CD14-positive monocyte (primary cell): ENCODE measurements around the gene COL4A2. TPM values are rescaled to one million over a fixed set of nuclear protein-coding genes. Genes with fewer than 3 reads are reported as not detected.
A peak's percentile ranks its signal among the peaks of the same experiment; 100 is the strongest.

Experiments used
- DNase-seq, 3 donors: peaks; one replicate each; pipeline ENCODE4 v3.0.0-alpha.2; 2011 to 2022
- H2AFZ ChIP-seq: 2 replicates; pipeline ENCODE4 v1.6.0; 2012; ENCODE audit warnings: mild to moderate bottlenecking, low read depth, low read length, inconsistent platforms; ENCODE audit not compliant: insufficient read depth, poor library complexity, severe bottlenecking
- H3K27ac ChIP-seq, 2 donors: 1 replicate in 1 of 2; 2 replicates in 1 of 2; pipeline ENCODE4 v1.5.1; 2012 to 2013; ENCODE audit warnings: low read length in 2 of 2, control low read depth in 1 of 2, inconsistent platforms in 1 of 2, low read depth in 1 of 2, mild to moderate bottlenecking in 1 of 2
- H3K27me3 ChIP-seq, 2 donors: one replicate each; pipeline versions ENCODE4 v1.6.0 to v1.6.1; 2011 to 2013; ENCODE audit warnings: low read length in 2 of 2; ENCODE audit not compliant: control insufficient read depth in 2 of 2, insufficient read depth in 2 of 2
- H3K36me3 ChIP-seq, 2 donors: replicated peaks in 1 of 2; 1 replicate in 1 of 2; 2 replicates in 1 of 2; pipeline versions ENCODE4 v1.5.1 to v1.6.1; 2012 to 2013; ENCODE audit warnings: low read length in 2 of 2, control low read depth in 1 of 2, inconsistent platforms in 1 of 2, mild to moderate bottlenecking in 1 of 2; ENCODE audit not compliant: insufficient read depth in 2 of 2, control insufficient read depth in 1 of 2
- H3K4me1 ChIP-seq, 2 donors: 1 replicate in 1 of 2; 2 replicates in 1 of 2; pipeline versions ENCODE4 v1.5.1 to v1.6.1; 2012 to 2013; ENCODE audit warnings: low read length in 2 of 2, control low read depth in 1 of 2, inconsistent platforms in 1 of 2, mild to moderate bottlenecking in 1 of 2, moderate library complexity in 1 of 2; ENCODE audit not compliant: insufficient read depth in 2 of 2, control insufficient read depth in 1 of 2
- H3K4me2 ChIP-seq: replicated peaks from 2 replicates; pipeline ENCODE3; 2012; ENCODE audit warnings: low read length, moderate library complexity, mild to moderate bottlenecking; ENCODE audit not compliant: poor library complexity, severe bottlenecking; ENCODE audit errors: extremely low read depth
- H3K4me3 ChIP-seq, 3 experiments: fragments of 200-600 bp in 1 of 3; sonication (generic) in 1 of 3; replicated peaks in 1 of 3; 1 replicate in 2 of 3; 2 replicates in 1 of 3; pipeline ENCODE4 v1.5.1; 2011 to 2013; ENCODE audit warnings: low read length in 3 of 3, mild to moderate bottlenecking in 3 of 3, control low read depth in 2 of 3, low read depth in 2 of 3, inconsistent platforms in 1 of 3, moderate library complexity in 1 of 3
- H3K79me2 ChIP-seq: 2 replicates; pipeline ENCODE4 v1.6.0; 2012; ENCODE audit warnings: mild to moderate bottlenecking, control low read depth, inconsistent platforms, low read length, moderate library complexity; ENCODE audit not compliant: insufficient read depth
- H3K9ac ChIP-seq: 2 replicates; pipeline ENCODE4 v1.6.0; 2017; ENCODE audit warnings: low read length, mild to moderate bottlenecking; ENCODE audit not compliant: insufficient read depth, poor library complexity, severe bottlenecking
- H3K9me3 ChIP-seq, 2 donors: replicated peaks in 1 of 2; 1 replicate in 1 of 2; 2 replicates in 1 of 2; pipeline versions ENCODE4 v1.5.1 to v1.6.1; 2012 to 2013; ENCODE audit warnings: low read length in 2 of 2, control low read depth in 1 of 2; ENCODE audit not compliant: control insufficient read depth in 1 of 2, insufficient read depth in 1 of 2
- H4K20me1 ChIP-seq: 2 replicates; pipeline ENCODE4 v1.6.0; 2012; ENCODE audit warnings: mild to moderate bottlenecking, low read length, control low read depth, moderate library complexity; ENCODE audit not compliant: insufficient read depth
- H3K27ac Mint-ChIP-seq, 7 donors: one replicate each; pipeline ENCODE4 v1.8.0; 2020; ENCODE audit warnings: mild to moderate bottlenecking in 7 of 7, mixed read lengths in 7 of 7, moderate library complexity in 6 of 7, inconsistent platforms in 2 of 7
- H3K27me3 Mint-ChIP-seq, 3 donors: one replicate each; pipeline ENCODE4 v1.8.0; 2021 to 2022; ENCODE audit warnings: low read depth in 3 of 3, mild to moderate bottlenecking in 3 of 3, mixed read lengths in 3 of 3, moderate library complexity in 3 of 3, inconsistent platforms in 1 of 3
- H3K36me3 Mint-ChIP-seq, 2 donors: one replicate each; pipeline ENCODE4 v1.8.0; 2020; ENCODE audit warnings: mixed read lengths in 2 of 2, inconsistent platforms in 1 of 2, mild to moderate bottlenecking in 1 of 2
- H3K4me1 Mint-ChIP-seq: one replicate; pipeline ENCODE4 v1.8.0; 2020; ENCODE audit warnings: mild to moderate bottlenecking, mixed read lengths
- H3K4me3 Mint-ChIP-seq, 2 donors: one replicate each; pipeline ENCODE4 v1.8.0; 2020; ENCODE audit warnings: mild to moderate bottlenecking in 2 of 2, mixed read lengths in 2 of 2, moderate library complexity in 1 of 2
- H3K9me3 Mint-ChIP-seq, 7 donors: one replicate each; pipeline ENCODE4 v1.8.0; 2020 to 2022; ENCODE audit warnings: mixed read lengths in 7 of 7, mild to moderate bottlenecking in 6 of 7, moderate library complexity in 6 of 7, inconsistent platforms in 2 of 7
- WGBS: methylation state at CpG from one replicate; pipeline ENCODE4 v1.1.5; 2013; ENCODE audit warnings: missing lambda C conversion rate; ENCODE audit not compliant: insufficient coverage; 5-methylcytosine and 5-hydroxymethylcytosine counted together
- intact Hi-C, 2 donors: fragments of 100-400 bp; cut with micrococcal nuclease; formaldehyde crosslinking; loops; one replicate each; pipeline versions ENCODE4 v1.15.0 to v1.15.1; 2023
- polyA plus RNA-seq, 3 donors: library from polyadenylated mRNA; depleted of rRNA in 1 of 3; unstranded in 2 of 3; stranded (reverse) in 1 of 3; fragments of 300-500 nt in 2 of 3; fragments of >200 nt in 1 of 3; fragmentation: Illumina TruSeq in 2 of 3; gene quantifications; 1 replicate in 2 of 3; 2 replicates in 1 of 3; pipeline ENCODE4 v1.2.3, GENCODE V29; 2012 to 2021
- TF ChIP-seq, protein P1 (sequence below): fragments of 200-600 bp; IDR thresholded peaks from one replicate; pipeline ENCODE4 v1.8.0; 2022; ENCODE audit warnings: antibody characterized with exemption, mild to moderate bottlenecking

COL4A2 gene
- polyA plus RNA-seq, 3 donors, result not detected

DNA sequence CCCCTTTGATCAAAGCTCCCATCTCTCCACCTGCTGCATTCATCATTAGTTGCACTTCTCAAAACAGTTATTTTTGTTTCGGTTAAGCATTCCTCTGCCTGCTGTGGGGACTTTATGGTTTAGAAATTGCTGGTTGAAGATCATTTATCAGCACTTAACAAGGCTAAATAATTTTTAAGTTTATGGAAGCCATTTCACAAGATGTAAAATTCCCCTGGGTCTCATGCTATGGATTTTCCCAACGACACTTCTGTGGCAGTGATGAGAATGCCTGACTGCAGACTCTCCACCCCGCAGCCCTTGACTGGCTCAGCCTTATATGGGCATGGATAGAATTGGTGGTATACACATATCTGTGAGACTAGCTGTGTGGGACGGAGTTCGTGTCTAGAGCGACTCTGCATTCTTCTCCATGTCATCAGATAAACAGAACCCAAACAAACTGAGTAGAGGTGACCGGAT lies 52.8 kb downstream of the COL4A2 start:
- Histone ChIP-seq H3K4me2 (no peak overlapping the region), H2AFZ (no peak overlapping the region), H3K27me3 (no peaks in the 10 kb centered on the region), H3K27ac (no peak overlapping the region), H3K4me3 (no peak overlapping the region), H3K9me3 (no peaks in the 10 kb centered on the region), H3K36me3 (no peaks in the 10 kb centered on the region), H3K9ac (no peak overlapping the region), H4K20me1 (no peaks in the 10 kb centered on the region), H3K79me2 (no peaks in the 10 kb centered on the region), H3K4me1 (no peaks in the 10 kb centered on the region)
- Mint-ChIP-seq H3K27ac (peak overlapping the region in 1 of 7 donors; percentile 8), H3K36me3 (no peaks in the 10 kb centered on the region), H3K27me3 (peaks cover 0 to 9% (median 6%) of the 10 kb centered on the region in 3 donors), H3K9me3 (no peaks in the 10 kb centered on the region), H3K4me3 (no peak overlapping the region), H3K4me1 (no peaks in the 10 kb centered on the region)
- TF ChIP-seq, protein P1, sequence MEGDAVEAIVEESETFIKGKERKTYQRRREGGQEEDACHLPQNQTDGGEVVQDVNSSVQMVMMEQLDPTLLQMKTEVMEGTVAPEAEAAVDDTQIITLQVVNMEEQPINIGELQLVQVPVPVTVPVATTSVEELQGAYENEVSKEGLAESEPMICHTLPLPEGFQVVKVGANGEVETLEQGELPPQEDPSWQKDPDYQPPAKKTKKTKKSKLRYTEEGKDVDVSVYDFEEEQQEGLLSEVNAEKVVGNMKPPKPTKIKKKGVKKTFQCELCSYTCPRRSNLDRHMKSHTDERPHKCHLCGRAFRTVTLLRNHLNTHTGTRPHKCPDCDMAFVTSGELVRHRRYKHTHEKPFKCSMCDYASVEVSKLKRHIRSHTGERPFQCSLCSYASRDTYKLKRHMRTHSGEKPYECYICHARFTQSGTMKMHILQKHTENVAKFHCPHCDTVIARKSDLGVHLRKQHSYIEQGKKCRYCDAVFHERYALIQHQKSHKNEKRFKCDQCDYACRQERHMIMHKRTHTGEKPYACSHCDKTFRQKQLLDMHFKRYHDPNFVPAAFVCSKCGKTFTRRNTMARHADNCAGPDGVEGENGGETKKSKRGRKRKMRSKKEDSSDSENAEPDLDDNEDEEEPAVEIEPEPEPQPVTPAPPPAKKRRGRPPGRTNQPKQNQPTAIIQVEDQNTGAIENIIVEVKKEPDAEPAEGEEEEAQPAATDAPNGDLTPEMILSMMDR, result no peak
- intact Hi-C loops, result no loop called here
- WGBS, result no CpG with 5 or more reads among the region's 7 CpGs
- DNase-seq, result no peak

DNA sequence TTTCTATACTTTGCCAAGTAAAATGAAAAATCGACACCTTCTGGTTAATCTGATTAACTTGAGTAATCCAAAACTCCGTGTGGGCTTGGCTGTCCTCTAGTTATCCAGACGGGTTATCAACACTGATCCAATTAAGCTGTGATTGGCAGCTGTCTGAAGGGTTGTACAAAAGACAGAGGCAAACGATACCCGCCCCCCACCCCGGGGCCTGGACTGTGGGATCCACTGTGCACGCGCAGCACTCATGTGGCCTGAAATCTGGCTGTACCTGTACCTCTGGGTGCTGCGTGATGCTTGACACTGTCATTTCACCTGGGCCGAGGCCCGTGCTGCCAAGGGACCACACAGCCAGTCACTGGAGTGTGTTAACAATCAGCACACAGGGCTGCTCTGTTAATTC lies 53.5 kb downstream of the COL4A2 start:
- Mint-ChIP-seq H3K4me3 (no peak overlapping the region), H3K27me3 (peaks cover 0 to 9% (median 4%) of the 10 kb centered on the region in 3 donors), H3K4me1 (no peaks in the 10 kb centered on the region), H3K36me3 (no peaks in the 10 kb centered on the region), H3K9me3 (no peaks in the 10 kb centered on the region), H3K27ac (peak overlapping the region in 1 of 7 donors; percentile 38)
- DNase-seq, result no peak
- intact Hi-C loops, result no loop called here
- 95% methylated on average over 10 of the region's 11 CpGs for WGBS
- Histone ChIP-seq H3K79me2 (no peaks in the 10 kb centered on the region), H3K4me2 (no peak overlapping the region), H3K9ac (no peak overlapping the region), H4K20me1 (no peaks in the 10 kb centered on the region), H2AFZ (no peak overlapping the region), H3K4me3 (no peak overlapping the region), H3K27me3 (no peaks in the 10 kb centered on the region), H3K36me3 (no peaks in the 10 kb centered on the region), H3K9me3 (no peaks in the 10 kb centered on the region), H3K4me1 (no peaks in the 10 kb centered on the region), H3K27ac (no peak overlapping the region)
- TF ChIP-seq, protein P1, result no peak
